Osteocyte (in vitro differentiated cells): ENCODE results near the gene ZNF217. TPM values are rescaled to one million over a fixed set of nuclear protein-coding genes. Genes with fewer than 3 reads are reported as not detected.
"Not testable (repeated sequence)": the region's sequence is repeated elsewhere in the genome, so short reads cannot be mapped to it uniquely, and the experiment has no call there.

Experiments used
- DNase-seq: peaks from one replicate; pipeline ENCODE4 v3.0.0; 2021; ENCODE audit warnings: mixed read lengths; ENCODE audit not compliant: unreplicated experiment; ENCODE audit errors: extremely low spot score
- H3K27ac Mint-ChIP-seq: one replicate; pipeline ENCODE4 v1.8.0; 2021; ENCODE audit warnings: mild to moderate bottlenecking, mixed read lengths; ENCODE audit not compliant: unreplicated experiment
- H3K27me3 Mint-ChIP-seq: one replicate; pipeline ENCODE4 v1.8.0; 2021; ENCODE audit warnings: mixed read lengths; ENCODE audit not compliant: unreplicated experiment
- H3K36me3 Mint-ChIP-seq: one replicate; pipeline ENCODE4 v1.8.0; 2021; ENCODE audit warnings: mixed read lengths; ENCODE audit not compliant: unreplicated experiment
- H3K4me1 Mint-ChIP-seq: one replicate; pipeline ENCODE4 v1.8.0; 2021; ENCODE audit warnings: mixed read lengths; ENCODE audit not compliant: unreplicated experiment
- H3K4me3 Mint-ChIP-seq: one replicate; pipeline ENCODE4 v1.8.0; 2021; ENCODE audit warnings: mild to moderate bottlenecking, moderate library complexity, mixed read lengths; ENCODE audit not compliant: unreplicated experiment
- H3K9me3 Mint-ChIP-seq: one replicate; pipeline ENCODE4 v1.8.0; 2021; ENCODE audit warnings: mixed read lengths; ENCODE audit not compliant: unreplicated experiment
- CTCF ChIP-seq: fragments of 200-600 bp; sonication (generic); IDR thresholded peaks from 2 replicates; pipeline ENCODE4 v1.5.0; 2021; ENCODE audit warnings: antibody characterized with exemption, mild to moderate bottlenecking, moderate library complexity
- total RNA-seq: library from RNA; stranded (reverse); gene quantifications from 2 replicates; pipeline ENCODE4 v1.2.1, GENCODE V29; 2021

Gene ZNF217
- total RNA-seq, 1 donor from 2014 or later: 44.3 TPM

- no peak for DNase-seq
- Mint-ChIP-seq H3K9me3 (no peaks in the 10 kb centered on the region), H3K27ac (no peak overlapping the region), H3K36me3 (no peaks in the 10 kb centered on the region), H3K4me1 (no peaks in the 10 kb centered on the region), H3K4me3 (no peak overlapping the region), H3K27me3 (no peaks in the 10 kb centered on the region)
- TF ChIP-seq CTCF: no peak
Observed at GRCh38 chr20:53522696-53523095, 70.9 kb downstream of the ZNF217 start.

GRCh38 chr20:53522026-53522425 is 71.6 kb downstream of the ZNF217 start:
- DNase-seq: no peak
- Mint-ChIP-seq H3K27me3 (no peaks in the 10 kb centered on the region), H3K27ac (no peak overlapping the region), H3K4me3 (no peak overlapping the region), H3K9me3 (no peaks in the 10 kb centered on the region), H3K4me1 (no peaks in the 10 kb centered on the region), H3K36me3 (no peaks in the 10 kb centered on the region)
- no peak for TF ChIP-seq CTCF

GRCh38 chr20:53521421-53521820 is 72.2 kb downstream of the ZNF217 start:
- not testable (repeated sequence) for H3K27ac Mint-ChIP-seq, H3K4me1 Mint-ChIP-seq, DNase-seq, H3K9me3 Mint-ChIP-seq, H3K27me3 Mint-ChIP-seq, H3K4me3 Mint-ChIP-seq, H3K36me3 Mint-ChIP-seq

GRCh38 chr20:53517146-53517545 is 76.5 kb downstream of the ZNF217 start:
- no peak for DNase-seq
- Mint-ChIP-seq H3K27me3 (no peaks in the 10 kb centered on the region), H3K27ac (no peak overlapping the region), H3K4me1 (no peaks in the 10 kb centered on the region), H3K36me3 (no peaks in the 10 kb centered on the region), H3K9me3 (no peaks in the 10 kb centered on the region), H3K4me3 (no peak overlapping the region)
- no peak for TF ChIP-seq CTCF
